ENCODE data around the gene OAS2.
A peak's percentile ranks its signal among the peaks of the same experiment; 100 is the strongest.

OAS2 gene

DNA sequence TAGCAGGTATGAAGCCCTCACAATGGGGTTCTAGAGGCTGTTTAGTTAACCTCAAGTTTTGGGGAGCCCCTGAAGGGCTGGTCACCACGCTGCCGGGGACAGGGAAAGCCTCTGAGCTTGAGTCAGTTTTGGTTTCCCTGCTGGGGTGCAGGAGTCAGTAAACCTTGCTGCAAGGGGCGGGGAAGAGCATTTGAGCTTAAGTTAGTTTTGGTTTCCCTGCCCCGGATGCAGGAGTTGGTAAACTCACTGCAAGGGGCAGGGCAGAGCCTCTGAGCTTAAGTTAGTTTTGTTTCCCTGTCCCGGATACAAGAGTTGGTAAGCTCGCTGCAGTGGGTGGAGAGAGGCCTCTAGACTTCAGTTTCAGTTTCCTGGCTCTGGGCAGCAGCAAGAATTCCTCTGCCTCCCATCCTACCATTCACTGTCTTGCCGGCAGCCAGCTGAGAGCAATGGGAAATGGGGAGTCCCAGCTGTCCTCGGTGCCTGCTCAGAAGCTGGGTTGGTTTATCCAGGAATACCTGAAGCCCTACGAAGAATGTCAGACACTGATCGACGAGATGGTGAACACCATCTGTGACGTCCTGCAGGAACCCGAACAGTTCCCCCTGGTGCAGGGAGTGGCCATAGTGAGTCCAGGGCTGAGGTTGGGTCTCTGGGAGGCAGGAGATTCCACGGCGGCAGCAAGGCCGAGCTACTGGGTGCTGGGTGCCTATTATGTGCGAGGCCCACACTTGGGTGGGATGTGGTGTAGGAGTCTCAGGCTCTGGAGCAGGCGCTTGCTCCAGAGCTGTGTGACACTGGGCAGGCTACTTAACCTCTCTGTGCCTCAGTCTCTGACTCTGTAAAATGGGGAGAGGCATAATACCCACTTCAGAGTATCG, at the start of gene OAS2:
Gene OAS2 (plus strand): TSS at position 357 of the 878 bp plus-strand sequence. CDS start 90 bp downstream, at position 447.
- peak; percentile 96 for DNase-seq (ENCODE audit: low spot score)

DNA sequence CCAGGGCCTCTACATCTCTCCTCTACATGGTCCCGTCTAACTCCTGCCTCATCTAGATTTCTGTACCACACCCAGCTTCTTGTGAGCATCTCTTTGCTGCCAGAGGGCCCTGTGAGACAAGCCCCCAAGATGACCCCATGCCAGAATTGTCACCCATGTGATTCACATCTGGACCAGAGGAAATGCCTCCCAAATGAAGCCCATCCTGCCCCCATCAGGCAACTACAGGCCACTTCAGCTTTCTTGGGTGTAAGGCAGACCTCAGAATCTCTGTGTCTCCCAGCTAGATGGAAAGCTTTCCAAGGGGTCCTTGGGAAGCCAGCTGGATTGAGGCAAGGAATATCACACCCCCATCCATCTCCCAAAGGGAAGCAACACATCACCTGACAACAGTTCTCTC, 49.3 kb upstream of the OAS2 start:
- no peak for DNase-seq (ENCODE audit: low spot score)

- DNase-seq (ENCODE audit: low spot score) = no peak
These were observed 48.6 kb upstream of the OAS2 start for GRCh38 chr12:112929715-112930114.

DNA sequence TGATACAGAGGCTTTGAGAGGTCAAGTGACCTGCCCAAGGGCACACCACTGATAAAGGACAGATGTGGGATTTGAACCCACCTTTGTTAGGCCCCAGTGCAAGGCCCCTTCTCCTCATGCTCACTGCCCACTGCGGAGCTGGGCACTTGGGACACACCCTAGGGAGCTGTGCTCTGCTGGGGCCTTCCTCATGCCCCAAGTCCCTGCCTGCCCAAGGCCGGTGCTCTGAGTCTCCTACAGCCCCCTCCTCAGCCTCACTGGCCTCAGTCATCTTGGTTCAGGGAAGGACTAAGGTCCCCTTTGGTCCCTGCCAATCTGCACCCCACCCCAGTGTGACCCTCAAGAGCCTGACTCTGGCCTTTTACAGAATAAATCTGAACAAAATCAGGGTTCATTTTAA, 48.0 kb upstream of the OAS2 start:
- no peak for DNase-seq (ENCODE audit: low spot score)

- DNase-seq (ENCODE audit: low spot score) = no peak
These were observed 45.7 kb upstream of the OAS2 start for GRCh38 chr12:112932485-112933128.

- no peak for DNase-seq (ENCODE audit: low spot score)
These were observed 45.2 kb upstream of the OAS2 start for GRCh38 chr12:112933129-112933505.

DNA sequence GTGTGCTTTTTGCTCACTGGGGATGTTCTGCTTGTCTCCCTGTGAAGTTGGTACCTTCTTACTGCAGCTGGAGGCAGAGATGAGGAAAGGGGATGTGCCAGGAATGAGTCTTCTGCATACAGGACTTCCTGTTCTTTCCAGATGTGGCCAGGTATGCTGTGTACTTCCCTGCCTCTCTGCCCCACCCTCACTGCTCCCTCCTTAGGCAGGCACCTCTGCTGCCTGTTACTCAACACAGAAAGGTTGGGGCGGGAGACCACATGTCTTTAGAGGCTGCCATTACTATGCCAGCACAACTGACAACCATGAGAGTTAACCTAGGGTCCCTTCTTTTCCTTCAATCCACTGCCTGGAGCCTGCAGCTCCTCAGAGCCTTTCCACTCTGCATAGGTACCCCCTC, 42.1 kb upstream of the OAS2 start:
- DNase-seq (ENCODE audit: low spot score) = no peak

- DNase-seq (ENCODE audit: low spot score) = no peak
These were observed 41.4 kb upstream of the OAS2 start for GRCh38 chr12:112936927-112937326.

GRCh38 chr12:112937741-112938719, 40.3 kb upstream of the OAS2 start, which contains the start of gene OAS3:
OAS3 (plus strand) TSS chr12:112938474; CDS start chr12:112938531, 57 bp downstream.
- DNase-seq (ENCODE audit: low spot score) = no peak

DNA sequence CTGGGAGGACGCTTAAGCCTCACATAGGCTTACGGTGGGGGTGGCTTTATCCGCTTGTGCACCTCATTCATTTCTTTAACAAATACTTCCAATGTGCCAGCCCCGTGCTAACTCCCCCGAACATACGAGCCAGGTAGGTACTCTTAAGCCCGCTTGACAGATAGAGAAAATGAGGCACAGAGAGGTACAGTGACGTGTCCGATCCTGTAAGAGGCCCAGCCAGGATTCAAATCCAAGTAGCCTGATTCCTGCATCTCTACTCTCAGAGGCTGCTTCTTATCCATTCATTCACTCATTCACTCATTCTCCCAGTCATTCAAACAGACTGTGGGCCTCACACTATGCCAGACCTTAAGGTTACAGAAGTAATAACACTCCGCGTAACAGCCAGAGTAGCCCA, 39.6 kb upstream of the OAS2 start:
- no peak for DNase-seq (ENCODE audit: low spot score)

- peak; percentile 70 for DNase-seq (ENCODE audit: low spot score)
These were observed 38.4 kb upstream of the OAS2 start for GRCh38 chr12:112939761-112940381.

GRCh38 chr12:112941528-112942335, 36.6 kb upstream of the OAS2 start:
- no peak for DNase-seq (ENCODE audit: low spot score)

DNA sequence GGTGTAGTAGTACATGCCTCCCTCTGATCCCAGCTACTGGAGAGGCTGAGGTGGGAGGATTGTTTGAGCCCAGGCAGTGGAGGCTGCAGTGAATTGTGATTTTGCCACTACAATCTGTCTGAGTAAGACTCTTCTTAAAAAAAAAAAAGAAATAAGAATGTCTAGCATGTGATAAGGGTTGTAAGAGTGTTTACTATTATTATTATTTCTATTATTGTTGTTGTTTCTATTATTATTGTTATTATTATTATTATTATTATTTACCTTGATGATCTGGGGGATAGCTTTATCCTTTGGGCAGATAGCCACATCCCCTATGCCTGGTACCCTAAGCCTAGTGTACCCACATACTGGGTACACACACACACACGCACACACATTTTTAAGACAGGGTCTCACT, 35.7 kb upstream of the OAS2 start:
- DNase-seq (ENCODE audit: low spot score) = no peak

GRCh38 chr12:112944024-112944690, 34.2 kb upstream of the OAS2 start:
- DNase-seq (ENCODE audit: low spot score) = no peak

DNA sequence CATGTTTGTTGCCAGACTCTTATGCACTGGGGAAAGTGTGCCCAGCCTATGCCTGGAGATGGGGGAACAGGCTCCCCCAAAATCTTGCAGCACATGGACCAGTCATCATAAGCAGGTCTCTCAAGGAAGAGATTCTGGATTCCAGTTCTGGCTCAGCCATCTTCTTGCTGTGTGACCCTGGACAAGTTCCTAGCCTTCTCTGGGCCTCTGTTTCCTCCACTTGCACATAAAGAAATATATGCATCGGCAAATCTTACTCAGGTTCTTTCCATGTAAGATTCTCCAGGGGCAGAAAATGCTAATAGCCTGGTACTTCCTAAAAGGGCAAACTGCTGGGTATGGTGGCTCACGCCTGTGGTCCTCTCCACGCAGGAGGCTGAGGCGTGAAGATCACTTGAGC, 32.8 kb upstream of the OAS2 start:
- no peak for DNase-seq (ENCODE audit: low spot score)

- DNase-seq (ENCODE audit: low spot score) = no peak
These were observed 31.9 kb upstream of the OAS2 start for GRCh38 chr12:112946236-112947000.

DNA sequence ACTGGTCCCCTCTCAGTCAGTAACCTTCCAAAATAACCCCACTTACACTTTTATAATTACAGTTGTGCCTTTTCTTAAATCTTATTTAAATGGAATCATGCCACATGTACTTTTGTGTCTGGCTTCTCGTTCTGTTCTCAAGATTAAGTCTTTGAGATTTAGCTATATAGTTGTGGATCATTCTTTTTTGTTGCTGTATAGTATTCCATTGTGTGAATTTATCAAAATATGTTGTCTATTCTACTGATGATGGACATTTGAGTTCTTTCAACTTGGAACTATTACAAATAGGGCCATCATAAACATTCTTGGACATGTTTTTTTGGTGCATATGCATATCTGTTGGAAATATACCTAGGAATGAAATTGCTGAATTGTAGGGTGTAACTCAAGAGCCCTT, 31.0 kb upstream of the OAS2 start:
- DNase-seq (ENCODE audit: low spot score) = no peak

DNA sequence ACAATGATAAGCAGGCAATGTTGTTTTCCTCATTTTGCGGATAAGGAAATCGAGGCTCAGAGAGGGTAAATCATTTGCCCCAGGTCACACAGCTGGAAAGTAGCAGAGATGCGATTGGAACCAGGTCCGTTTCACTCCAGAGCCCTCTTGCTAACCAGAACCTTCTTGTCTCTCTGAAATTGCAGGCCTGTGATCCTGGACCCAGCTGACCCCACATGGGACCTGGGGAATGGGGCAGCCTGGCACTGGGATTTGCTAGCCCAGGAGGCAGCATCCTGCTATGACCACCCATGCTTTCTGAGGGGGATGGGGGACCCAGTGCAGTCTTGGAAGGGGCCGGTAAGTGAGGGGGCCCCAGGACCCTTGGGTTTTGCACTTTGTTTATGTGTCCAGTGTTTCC, 30.6 kb upstream of the OAS2 start:
- DNase-seq (ENCODE audit: low spot score) = no peak

DNA sequence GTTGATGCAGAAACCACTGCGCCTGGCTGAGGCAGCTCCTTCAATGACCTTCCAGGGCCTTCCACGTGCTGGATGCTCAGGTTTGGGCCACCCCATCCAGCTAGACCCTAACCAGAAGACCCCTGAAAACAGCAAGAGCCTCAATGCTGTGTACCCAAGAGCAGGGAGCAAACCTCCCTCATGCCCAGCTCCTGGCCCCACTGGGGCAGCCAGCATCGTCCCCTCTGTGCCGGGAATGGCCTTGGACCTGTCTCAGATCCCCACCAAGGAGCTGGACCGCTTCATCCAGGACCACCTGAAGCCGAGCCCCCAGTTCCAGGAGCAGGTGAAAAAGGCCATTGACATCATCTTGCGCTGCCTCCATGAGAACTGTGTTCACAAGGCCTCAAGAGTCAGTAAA, 29.5 kb upstream of the OAS2 start:
- no peak for DNase-seq (ENCODE audit: low spot score)

DNA sequence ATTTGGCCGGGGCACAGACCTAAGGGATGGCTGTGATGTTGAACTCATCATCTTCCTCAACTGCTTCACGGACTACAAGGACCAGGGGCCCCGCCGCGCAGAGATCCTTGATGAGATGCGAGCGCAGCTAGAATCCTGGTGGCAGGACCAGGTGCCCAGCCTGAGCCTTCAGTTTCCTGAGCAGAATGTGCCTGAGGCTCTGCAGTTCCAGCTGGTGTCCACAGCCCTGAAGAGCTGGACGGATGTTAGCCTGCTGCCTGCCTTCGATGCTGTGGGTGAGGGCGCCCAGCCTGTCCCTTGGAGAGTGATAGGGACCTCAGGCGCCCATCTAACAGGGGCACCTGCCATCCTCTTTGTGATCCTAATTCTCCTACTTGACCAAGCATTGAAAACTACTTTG, 27.6 kb upstream of the OAS2 start:
- DNase-seq (ENCODE audit: low spot score) = no peak
